ENCODE data around the gene NADSYN1. TPM values are rescaled to one million over a fixed set of nuclear protein-coding genes. Genes with fewer than 3 reads are reported as not detected.

The NADSYN1 gene
- total RNA-seq, 4 donors from 2014 or later = 54.2 to 85.9 (median 70.0) TPM

DNA sequence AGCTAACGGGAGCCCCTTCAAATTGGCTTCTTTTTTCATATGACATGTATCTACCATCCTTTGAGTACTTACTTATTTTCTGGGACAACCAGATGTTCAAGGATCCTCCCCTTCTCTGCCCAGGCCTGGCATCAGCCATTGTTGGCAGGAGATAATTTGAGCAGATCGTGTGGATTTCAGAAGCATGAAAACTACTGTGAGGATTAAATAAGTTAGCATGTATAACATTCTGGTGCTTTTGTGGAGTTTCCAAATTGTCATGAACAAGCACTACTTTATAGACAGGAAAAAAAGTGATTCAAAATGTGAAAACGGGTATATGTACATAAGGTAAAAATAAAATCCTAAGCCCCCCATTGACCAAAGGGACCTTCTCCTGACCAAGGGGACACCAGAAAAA is 2.1 kb upstream of the NADSYN1 start:
- DNase-seq (ENCODE audit: low spot score in 2 of 2) = no peak

DNA sequence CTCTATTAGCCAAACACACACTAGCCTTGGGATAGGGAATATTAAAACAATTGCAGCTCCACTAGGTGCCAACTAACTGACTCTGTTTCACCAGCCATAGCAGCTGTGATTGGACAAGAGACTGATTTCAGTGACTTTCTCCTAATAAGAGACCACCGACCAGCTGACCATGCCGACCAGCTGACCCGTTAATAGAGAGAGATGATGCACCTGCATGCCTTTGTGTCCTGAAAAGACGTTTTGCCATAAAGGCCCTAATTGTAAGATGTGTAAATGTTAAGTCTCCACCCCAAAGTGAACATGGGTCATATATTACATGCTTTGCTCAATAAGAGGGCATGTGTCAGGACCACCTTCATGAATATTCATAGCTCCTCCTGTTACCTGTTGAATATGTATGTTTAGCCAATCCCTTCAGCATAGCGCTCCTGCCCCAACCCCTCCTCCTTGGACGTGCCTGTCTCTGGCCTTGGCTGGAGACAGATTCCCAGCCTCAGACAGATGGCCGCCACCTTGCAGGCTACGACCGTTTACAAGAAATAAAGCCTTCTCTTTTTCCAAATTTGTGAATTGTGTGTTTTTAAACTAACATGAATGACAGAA is 1.3 kb upstream of the NADSYN1 start:
- Histone ChIP-seq H3K9me3 (no peaks in the 10 kb centered on the region), H3K4me1 (peaks cover 0 to 62% (median 25%) of the 10 kb centered on the region in 4 donors), H3K4me3 (peak overlapping the region in 3 of 4 donors; percentile 77 to 89 (median 87)), H3K27me3 (no peaks in the 10 kb centered on the region), H3K27ac (peak overlapping the region; percentile 73 to 94 (median 84)), H3K36me3 (peaks cover 0 to 19% (median 0%) of the 10 kb centered on the region in 3 donors)
- WGBS, 2 donors = 62 to 64% methylated on average over 9 of the region's 9 CpGs
- TF ChIP-seq, protein P1, sequence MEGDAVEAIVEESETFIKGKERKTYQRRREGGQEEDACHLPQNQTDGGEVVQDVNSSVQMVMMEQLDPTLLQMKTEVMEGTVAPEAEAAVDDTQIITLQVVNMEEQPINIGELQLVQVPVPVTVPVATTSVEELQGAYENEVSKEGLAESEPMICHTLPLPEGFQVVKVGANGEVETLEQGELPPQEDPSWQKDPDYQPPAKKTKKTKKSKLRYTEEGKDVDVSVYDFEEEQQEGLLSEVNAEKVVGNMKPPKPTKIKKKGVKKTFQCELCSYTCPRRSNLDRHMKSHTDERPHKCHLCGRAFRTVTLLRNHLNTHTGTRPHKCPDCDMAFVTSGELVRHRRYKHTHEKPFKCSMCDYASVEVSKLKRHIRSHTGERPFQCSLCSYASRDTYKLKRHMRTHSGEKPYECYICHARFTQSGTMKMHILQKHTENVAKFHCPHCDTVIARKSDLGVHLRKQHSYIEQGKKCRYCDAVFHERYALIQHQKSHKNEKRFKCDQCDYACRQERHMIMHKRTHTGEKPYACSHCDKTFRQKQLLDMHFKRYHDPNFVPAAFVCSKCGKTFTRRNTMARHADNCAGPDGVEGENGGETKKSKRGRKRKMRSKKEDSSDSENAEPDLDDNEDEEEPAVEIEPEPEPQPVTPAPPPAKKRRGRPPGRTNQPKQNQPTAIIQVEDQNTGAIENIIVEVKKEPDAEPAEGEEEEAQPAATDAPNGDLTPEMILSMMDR (IDR thresholded peaks at IDR 0.05) = no peak
- TF ChIP-seq POLR2A (IDR thresholded peaks at IDR 0.05) (no peak), EP300 (IDR thresholded peaks at IDR 0.05) (no peak)
- no peak for DNase-seq (ENCODE audit: low spot score in 2 of 2)

More for the DNA sequence above, 2.1 kb upstream of the NADSYN1 start:
- 75 to 80% methylated on average over 3 of the region's 3 CpGs for WGBS, 2 donors
- Histone ChIP-seq H3K4me3 (no peak overlapping the region), H3K27ac (peak overlapping the region in 2 of 4 donors; percentile 85 to 94), H3K36me3 (peaks cover 0 to 15% (median 0%) of the 10 kb centered on the region in 3 donors), H3K4me1 (peaks cover 0 to 62% (median 25%) of the 10 kb centered on the region in 4 donors), H3K27me3 (no peaks in the 10 kb centered on the region), H3K9me3 (no peaks in the 10 kb centered on the region)
- TF ChIP-seq, protein P1 (IDR thresholded peaks at IDR 0.05) = no peak
- no peak for TF ChIP-seq EP300 (IDR thresholded peaks at IDR 0.05)
- TF ChIP-seq POLR2A (IDR thresholded peaks at IDR 0.05) = no peak

DNA sequence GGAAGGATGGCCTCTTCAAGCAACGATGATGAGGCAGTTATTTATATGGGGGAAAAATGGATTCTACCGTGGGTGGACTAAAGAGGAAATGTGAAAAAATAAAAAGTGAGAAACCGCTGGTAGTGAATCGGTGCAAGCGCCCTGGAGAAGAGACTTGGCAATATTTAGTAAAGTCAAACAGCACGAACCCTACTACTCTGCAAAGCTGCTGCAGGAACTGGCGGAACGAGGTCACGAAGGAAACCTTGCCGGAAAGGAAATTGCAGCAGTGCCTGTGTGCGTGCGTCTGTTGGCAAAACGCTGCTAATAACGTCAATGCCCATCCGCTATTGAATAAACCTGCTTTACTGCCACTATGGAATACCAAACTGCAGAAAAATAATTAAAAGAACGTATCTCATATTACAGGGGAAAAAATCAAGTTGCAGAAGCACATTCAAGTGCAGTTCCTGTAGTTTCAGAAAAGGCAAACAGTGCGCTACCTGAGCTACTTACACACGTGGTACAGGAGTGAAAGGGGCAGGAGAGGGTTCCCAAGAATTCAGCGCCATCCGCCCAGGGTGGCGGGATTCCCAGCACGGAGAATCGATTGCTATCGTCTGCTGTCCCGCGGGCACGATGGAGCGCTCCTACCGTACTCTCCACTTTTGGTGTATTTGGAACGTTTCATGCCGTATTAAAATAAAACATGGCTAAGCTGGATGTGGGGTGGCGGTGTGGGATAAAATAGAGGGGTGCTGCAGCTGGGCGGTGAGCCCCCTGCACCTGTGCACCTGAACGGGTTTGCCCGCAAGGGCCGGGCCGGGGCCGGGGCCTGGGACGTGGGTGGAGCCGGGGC is 585 bp upstream of the NADSYN1 start:
- H3K27ac ChIP-seq = peak overlapping the region; percentile 73 to 94 (median 84)
- no peak for DNase-seq (ENCODE audit: low spot score in 2 of 2)
- 7 to 14% methylated on average over 32 to 38 of the region's 40 CpGs for WGBS, 2 donors
- no peaks in the 10 kb centered on the region for H3K27me3 ChIP-seq
- peaks cover 0 to 54% (median 25%) of the 10 kb centered on the region in 4 donors for H3K4me1 ChIP-seq
- peaks cover 0 to 26% (median 0%) of the 10 kb centered on the region in 3 donors for H3K36me3 ChIP-seq
- H3K4me3 ChIP-seq = peak overlapping the region; percentile 77 to 99 (median 88)
- TF ChIP-seq, protein P1 (IDR thresholded peaks at IDR 0.05) = no peak
- TF ChIP-seq POLR2A (IDR thresholded peaks at IDR 0.05) (no peak), EP300 (IDR thresholded peaks at IDR 0.05) (peak in 1 of 2 donors; percentile 29)
- H3K9me3 ChIP-seq = no peaks in the 10 kb centered on the region

DNA sequence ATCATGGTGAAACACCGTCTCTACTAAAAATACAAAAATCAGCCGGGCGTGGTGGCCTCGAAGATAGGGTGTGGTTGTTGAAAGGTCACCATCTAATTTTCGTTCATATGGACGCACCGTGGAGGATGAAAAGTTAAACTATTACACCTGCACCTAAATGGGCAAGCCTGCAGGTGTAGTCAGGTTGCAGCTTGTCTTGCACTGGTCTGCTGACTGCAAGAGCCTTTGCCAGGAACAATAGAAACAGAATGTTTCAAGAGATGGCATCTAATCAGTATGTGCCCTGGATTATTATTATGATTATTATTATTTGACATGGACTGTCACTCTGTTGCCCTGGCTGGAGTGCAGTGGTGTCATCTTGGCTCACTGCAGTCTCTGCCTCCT is 908 bp downstream of the NADSYN1 start:
- Histone ChIP-seq H3K36me3 (peaks cover 0 to 41% (median 3%) of the 10 kb centered on the region in 3 donors), H3K4me3 (peak overlapping the region; percentile 77 to 99 (median 88)), H3K9me3 (no peaks in the 10 kb centered on the region), H3K27me3 (no peaks in the 10 kb centered on the region), H3K4me1 (peaks cover 0 to 43% (median 21%) of the 10 kb centered on the region in 4 donors), H3K27ac (peak overlapping the region in 2 of 4 donors; percentile 84 to 85)
- WGBS, 2 donors = 69 to 71% methylated on average over 7 of the region's 7 CpGs
- DNase-seq (ENCODE audit: low spot score in 2 of 2) = no peak
- TF ChIP-seq EP300 (IDR thresholded peaks at IDR 0.05) (no peak), POLR2A (IDR thresholded peaks at IDR 0.05) (no peak)
- TF ChIP-seq, protein P1 (IDR thresholded peaks at IDR 0.05) = no peak

Measured in tibial nerve (tissue), 4 donors.